Stimulated activated CD8-positive, alpha-beta memory T cell treated with anti-CD3 and anti-CD28 coated beads, Interleukin-4, amount 100 ng/mL, for 1 hour (primary cell): ENCODE results near the gene RNF43.
"Not testable (repeated sequence)": the region's sequence is repeated elsewhere in the genome, so short reads cannot be mapped to it uniquely, and the experiment has no call there.

ENCODE experiments used
- DNase-seq, 2 donors: peaks; one replicate each; pipeline ENCODE4 v3.0.0-alpha.2; 2020; ENCODE audit warnings: low read depth in 2 of 2, low spot score in 1 of 2

RNF43 gene

DNA sequence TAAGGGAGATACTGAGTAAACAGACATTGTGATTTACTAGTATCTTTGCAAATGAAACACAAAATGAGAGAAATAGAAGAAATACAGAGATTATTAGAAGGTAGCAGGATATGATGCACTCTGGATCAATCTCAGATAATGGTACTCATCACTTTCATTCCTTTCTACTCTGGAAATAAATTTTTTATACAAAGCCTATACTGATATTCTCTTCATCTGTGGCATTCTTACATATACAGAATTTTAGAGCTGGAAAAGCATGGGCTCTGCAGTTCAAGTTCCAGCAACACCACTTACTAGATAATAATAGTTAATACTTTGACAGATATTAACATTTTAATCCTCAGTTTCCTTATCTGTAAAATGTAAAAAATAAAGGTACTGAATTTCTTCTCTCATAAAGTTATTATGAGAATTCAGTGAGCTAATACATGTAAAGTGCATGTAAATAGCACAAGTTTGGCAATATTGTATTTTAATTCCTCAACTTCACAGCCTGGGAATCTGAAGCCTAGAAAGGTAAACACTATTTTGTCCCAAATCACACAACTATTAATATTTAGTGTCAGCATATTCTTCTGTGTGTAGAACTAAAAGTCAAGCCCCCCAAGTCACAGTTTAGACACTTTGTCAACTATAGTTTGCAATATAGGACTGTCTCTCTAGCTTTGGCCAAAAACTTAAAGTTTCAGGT, 6.5 kb downstream of the RNF43 start:
- no peak for DNase-seq

DNA sequence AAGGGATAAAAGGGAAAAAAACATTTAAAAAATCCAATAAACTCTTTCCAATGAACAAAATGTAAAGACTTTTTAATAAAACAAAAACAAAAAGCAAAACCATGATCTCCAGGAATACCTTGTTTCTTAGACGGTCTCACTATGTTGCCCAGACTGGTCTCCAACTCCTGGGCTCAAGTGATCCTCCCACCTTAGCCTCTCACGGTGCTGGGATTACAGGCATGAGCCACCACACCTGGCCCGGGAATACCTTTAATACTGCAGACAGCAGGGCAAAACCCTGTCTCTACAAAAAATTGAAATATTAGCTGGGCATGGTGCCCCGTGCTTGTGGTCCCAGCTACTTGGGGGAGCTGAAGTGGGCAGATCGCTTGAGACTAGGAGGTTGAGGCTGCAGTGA, 7.9 kb downstream of the RNF43 start:
- no peak for DNase-seq

DNA sequence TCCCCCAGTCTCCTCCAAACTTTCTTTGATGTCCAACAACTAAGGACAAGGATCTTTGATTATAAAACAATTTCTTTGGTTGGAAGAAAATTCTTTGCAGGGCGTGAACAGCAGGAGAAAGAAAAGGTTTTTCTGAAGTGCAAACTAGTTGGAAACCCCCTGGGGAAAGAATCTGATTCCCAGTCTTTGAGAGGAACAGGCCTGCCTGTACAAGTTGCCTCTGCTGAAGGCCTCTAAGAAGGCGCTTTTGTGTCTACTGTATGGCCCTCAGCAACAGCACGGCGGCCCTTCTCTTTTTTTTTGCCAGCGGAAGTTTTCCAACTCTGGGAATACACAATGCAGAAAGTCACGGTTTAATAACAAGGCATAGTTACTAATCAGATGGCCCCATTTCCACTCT, 14.0 kb downstream of the RNF43 start:
- no peak for DNase-seq

DNA sequence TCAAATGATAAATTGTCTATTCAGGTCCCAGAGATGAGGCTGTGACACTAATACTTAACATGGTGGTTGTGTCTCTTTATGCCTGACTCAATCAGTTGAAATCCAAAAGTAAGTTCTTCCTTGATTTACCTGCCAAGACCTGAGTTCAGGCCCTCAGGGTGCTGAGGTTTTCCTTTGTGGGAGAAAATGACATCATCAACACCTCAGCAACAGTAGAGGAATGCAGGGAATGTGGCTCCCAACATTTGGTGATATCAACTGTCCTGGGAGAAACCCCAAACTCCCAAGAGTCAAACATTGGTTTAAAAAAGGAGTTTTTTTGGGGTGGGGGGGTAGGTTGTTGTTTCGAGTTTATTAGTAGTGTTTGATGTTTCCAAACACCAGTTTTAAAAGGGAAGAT, 14.7 kb downstream of the RNF43 start:
- DNase-seq, result no peak

DNA sequence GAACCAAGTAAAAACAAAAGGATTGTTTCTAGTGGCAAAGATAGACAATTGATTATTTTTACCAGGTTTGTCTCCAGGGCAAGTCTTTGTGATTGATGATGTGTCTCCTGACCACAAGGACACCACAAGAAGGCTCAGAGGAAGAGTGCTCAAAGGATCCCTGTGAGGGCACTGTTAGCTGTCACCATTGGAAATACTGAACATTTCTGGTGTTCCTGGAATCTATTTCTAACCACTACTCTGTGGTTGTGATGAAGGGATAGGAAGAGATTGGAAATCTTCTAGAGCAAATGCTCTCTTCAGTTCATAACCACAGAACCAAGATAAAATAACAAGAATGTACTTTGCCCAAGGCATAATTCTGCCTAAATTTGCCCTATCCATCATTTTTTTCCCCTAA, 15.3 kb downstream of the RNF43 start:
- no peak for DNase-seq

DNA sequence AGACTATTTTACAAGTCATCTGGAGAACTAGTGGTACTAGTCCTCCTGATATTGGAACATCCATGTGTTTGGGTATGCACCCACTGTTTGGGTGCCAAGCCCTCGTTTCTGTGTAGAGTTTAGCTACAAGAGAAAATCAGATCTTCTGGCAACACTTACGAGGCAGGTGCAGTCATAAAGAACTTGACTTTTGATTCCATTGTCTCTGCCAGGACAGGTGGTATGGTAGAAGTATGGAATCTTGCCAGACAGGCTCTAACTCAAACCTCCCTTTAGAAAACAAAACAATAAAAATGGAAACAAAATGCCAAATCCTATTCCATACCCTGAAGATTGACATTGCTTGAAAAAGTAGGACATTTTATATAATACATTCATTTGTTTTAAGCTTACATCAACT, 16.0 kb downstream of the RNF43 start:
- DNase-seq, result no peak

DNA sequence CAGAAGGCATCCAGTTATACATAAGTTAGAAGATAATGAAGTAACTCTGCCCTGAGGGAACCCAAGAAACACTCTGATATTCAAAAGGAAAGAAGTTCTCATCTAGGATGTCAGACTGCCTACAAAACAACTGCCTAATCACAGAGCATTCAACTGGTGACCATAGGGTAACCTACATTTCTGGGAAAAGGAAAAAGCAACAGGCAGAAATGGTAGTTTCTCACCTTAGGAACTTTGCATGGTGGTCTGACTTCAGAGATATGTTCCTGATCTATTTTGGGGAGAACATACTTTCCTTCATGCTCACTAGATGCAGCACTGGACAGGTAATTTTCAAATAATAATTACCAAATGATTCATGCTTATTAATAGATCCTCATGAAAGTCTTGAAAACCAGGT, 16.5 kb downstream of the RNF43 start:
- no peak for DNase-seq

DNA sequence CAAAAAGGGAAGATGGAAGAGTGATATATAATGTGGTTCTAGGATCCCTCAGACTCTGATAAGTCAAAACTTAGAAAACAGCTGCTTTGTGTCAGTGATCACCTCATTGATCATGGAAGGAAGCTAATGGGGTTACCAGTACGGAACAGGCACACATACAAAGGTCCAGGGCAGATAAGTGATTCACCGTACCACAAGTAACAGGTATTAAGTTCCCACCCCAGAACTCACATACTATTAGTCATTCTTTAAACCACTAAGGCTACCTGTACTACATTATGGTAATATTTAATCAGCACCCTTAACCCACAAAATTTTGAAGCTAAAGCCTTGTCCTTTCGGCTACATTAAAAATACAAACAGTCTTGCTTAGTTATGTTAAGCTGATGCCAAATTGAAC, 17.4 kb downstream of the RNF43 start:
- DNase-seq, result no peak

DNA sequence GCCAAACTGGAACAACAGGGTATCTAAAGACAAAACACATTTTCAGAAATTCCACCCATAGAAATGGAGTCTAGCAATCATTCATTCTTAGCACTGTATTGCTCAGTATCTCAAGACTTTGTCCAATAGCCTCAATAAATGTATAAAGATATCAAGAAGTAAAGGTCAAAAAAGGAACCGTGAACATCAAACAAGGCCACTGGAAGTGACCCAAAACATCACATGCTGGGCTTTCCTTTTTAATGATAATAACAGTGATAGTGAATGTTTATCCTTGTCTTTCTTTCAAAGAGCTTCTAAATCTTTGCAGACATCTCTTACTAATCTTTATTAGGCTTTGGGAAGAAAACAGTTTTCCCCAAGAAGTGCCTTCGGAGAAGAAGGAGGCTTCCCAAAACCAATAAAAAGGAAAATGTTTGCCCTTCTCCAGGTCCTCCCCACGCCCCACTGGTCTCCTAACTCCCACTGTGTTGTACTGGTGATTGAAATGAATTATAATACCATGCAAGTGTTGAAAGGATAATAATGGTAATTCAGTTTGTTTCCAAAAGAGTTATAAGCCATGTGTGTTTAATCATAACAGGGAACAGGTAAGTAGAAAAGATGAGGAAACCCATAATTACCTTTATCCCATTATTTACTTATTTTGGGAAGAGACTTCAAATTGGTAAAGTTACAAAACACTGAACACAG, 18.6 kb downstream of the RNF43 start:
- DNase-seq, result no peak

DNA sequence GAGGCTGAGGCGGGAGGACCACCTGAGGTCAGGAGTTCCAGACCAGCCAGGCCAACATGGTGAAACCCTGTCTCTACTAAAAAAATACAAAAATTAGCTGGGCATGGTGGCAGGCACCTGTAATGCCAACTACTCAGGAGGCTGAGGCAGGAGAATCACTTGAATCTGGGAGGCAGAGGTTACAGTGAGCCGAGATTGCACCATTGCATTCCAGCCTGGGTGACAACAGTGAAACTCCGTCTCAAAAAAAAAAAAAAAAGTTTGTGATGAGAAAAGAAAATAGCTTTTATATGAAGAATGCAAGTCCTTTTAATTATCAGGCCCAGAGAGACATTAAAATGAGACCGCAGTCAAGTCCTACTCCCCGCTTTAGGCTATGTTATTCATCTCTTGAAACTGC, 19.9 kb downstream of the RNF43 start:
- not testable (repeated sequence) for DNase-seq

DNA sequence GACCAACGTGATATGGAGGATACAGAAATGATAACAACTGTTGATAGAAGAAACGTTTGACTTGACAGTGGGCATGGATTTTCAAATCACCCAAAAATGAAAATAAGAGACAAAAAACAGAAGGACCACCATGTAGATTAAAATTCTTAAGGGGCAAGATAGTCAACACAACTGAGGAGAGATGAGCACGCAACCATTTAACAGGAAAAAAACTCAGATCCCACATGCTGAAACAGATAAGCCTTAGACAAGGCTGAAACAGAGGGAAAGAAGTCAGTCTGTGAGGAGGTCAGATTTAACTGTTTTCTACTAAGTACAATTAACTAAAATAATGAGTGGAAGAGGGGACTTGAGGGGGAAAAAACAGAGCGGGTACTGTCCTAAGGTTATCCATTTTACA, 21.2 kb downstream of the RNF43 start:
- DNase-seq, result no peak

DNA sequence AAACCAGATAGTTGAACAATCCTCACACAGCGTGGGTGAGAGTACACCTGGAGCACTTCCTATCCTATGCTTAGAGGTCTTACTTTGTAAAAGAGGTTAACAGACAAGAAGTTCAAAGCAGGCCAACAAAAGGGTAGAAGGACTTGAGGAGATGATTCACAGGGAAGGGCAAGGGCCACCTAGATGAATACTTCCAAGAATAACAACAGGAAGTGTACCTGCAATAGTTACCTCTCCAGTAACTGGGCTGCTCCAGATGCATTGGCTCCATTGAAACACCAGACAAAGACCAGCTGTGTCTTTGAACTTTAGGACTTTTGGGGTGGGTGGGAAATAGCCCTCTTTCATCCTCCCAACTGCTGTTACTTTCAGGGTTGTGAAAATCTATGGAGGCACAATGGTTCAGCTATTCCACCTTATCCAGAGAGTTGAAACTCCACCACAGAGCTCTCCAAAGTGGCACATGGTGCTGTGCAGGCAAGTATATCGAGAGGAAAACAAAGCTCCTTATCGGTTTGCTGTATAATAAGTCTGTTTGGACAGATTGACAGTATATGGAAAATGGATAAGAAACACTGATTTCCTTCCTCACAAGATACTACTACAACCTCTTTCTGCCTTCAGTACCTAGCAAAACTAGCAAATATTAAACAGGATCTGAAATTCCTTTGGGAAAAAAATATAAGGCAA, 22.7 kb downstream of the RNF43 start:
- no peak for DNase-seq

DNA sequence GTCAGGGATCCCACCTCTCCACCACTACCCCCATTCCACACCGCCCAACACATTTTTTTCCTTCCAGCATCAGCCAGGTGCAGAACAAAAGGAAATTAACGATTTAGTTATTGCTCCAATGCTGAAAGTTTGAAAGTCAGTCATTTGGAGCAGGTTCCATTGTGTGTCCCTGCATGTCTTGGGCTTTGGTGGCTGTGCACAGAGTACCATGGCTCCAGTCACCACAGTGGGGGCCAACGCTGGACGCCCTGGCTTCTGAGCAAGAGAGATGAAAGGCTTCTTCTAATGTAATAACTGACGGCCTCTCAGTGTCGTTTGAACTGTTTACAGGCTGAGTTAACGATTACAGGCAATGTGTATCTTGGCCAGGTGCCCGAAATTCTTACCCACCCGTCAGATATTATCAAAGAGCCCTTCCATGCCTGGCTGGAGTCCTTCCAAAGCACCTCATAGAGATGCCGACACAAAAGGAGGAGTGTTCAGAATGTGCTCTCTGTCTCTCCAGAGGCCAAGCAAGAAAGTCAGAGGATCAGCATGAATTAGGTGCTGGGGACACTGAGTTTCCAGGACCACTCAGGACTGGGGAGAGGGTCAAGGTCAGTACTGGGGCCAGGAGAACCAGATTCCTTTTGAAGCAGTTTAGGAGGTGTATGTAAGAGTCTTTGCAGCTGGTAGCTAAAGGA, 25.9 kb downstream of the RNF43 start:
- no peak for DNase-seq

DNA sequence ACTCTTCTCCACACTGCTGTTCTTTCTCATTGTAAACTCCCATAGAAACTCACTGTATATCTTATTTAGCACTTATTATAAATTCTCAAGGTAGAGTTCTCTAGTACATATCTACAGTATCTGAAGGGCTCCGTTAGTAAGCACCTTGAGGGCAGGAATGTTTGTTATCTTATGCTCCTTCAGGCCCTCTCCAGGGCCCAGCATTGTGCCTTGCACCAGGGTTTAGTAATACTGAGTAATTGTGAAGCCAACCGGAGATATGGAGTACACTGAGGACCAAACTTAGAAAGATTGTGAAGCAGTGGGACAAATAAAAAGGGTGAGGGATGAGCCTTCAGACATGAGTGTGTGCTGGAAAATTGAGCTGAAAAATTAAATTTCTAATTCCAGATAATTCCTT, 26.4 kb downstream of the RNF43 start:
- DNase-seq, result no peak

DNA sequence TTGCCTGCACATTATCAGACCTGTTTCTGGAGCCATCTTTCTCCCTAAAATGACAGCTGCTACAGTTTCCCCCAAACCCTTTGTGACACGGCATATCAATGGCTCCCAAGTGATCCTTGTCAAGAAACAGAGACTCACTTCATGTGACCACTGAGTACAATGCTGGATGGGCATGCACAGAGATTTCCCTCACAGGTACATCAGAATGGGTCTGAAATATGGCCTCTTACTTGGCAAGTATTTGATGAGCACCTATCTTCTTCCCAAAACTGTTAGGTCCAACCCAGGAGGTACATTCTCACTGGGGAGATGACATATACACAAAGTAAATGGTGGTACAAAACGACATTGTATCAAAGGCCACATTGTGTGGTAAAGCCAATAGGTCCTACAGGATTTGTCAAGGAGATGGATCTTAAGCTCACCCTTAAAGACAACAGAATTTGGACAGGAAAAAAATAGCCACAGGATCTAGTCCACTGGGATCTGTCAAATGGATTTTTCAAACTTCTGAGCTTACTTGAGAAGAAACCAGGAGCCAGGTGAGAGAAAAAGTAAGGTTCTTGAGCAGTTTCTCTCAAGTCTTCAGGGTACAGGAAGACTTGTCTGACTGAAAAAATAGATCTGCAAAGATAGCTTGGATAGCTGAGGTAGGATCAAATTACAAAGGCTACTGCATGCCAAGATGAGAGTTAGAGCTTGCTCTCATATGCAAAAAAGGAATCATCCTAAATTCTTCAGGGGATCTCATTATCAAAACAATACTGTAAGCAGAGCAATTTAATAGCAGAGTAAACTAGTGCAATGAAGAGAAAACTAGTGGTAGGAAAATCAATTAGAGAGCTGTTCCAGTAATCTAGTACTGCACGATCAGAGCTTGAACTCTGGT, 28.8 kb downstream of the RNF43 start:
- no peak for DNase-seq

DNA sequence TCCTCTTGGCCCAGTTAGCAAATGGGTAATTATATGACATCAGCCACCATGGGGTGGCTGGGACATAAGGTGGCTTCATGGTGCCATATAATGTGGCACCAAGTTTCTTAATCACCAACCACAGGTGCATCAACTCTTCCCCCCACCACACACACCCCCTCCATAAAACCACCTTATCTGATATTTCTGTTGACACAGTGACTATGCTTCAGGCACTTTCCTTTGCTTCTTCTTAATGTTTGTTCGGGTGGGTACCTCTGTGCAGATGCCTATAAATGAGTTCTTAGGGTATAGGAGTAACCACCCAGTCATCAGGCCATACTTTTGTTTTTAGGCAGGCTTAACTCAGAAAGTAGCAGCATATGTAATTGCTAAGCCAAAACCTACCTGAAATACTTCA, 29.5 kb downstream of the RNF43 start:
- no peak for DNase-seq

DNA sequence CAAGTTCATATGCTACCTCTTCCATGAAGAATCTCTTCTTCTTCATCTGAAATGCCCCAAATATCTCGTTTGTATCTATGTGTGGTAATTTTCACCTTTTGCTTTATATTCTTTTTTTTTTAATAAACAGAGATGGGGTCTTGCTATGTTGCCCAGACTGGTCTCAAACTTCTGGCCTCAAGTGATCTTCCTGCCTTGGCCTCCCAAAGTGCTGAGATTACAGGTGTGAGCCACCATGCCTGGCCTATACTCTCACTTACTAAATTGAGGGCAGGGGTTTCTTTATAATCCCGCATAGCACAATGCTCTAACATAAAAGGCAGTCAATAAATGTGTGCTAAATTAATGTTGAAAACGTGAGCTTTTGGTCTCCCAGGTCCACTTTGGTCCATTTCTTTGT, 30.6 kb downstream of the RNF43 start:
- DNase-seq, result no peak

DNA sequence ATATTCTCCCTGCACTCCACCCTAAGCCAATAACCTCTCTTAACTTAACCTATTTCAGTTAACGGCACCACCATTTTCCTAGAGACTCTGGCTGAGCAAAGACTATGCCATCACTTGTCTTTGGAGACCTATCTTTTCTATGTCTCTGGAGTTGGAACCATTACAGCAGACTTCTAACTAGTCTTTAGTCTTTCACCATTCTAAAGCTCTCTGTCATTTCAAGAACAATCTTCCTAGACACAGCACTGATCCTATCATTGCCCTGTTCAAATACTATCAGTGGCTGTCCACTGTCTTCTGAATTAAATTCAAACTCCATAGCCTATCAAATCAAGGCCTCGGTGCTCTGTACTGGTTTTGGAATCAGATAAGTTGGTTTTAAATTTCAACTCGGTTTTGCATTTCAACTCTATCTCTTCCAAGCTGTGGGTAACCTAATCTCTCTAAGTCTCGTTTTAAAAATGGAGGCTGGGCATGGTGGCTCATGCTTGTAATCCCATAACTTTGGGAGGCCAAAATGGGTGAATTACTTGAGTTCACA, 31.9 kb downstream of the RNF43 start:
- DNase-seq, result no peak

DNA sequence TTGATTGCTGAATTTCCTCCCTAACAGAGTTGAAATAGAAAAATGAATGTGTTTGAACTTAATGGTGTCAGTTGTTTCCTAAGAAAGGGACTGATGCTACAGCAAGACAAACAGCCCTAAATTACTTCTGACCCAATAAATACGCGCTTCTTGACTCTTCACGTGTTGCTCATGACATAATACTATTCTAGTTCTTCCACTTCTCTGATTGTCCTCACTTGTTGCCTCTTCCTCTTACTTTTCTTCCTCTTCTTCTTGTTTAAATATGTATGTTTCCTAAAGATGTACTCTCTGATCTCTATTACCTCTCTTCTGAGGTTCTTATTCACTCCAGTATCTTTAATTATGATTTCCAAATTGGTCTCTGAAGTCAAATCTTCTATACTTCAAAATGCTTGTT, 32.4 kb downstream of the RNF43 start:
- no peak for DNase-seq

DNA sequence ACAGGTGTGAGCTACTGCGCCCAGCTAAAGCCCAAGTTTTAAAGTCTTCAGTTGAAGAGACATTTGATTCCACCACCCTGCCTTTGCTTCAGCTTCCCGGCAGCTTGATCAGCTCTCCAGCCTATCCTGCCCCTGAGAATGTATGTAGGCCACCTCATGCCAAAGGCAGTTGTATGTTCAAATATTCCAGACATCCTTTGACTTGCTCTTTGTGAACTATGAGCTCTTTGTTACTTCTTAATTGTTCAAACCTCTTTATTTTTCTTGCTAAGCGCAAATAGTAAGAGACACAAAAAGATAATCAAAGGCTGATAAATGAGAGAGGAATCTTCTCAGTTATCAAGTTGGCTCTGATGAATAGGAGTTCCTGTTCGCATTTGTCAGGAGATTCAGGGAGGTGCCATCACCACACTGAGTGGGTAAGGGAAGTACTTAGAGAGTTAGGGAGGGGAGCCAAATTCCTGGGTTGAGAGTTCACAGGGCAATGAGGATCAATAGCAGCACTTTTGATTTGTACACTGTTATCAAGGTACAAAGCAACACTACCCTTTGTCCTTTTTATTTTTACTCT, 33.4 kb downstream of the RNF43 start:
- DNase-seq, result no peak
